H9 (cell line): Measurements from ENCODE around the gene NKAIN2. TPM values are rescaled to one million over a fixed set of nuclear protein-coding genes. Genes with fewer than 3 reads are reported as not detected.
"Not testable (repeated sequence)": the region's sequence is repeated elsewhere in the genome, so short reads cannot be mapped to it uniquely, and the experiment has no call there.

Source experiments
- DNase-seq: peaks from one replicate; pipeline ENCODE4 v3.0.0-alpha.2; 2017
- H2AFZ ChIP-seq: one replicate; pipeline ENCODE4 v1.6.1; 2013; ENCODE audit warnings: mild to moderate bottlenecking, low read length, control low read depth, moderate library complexity
- H2AK5ac ChIP-seq: 2 replicates; pipeline ENCODE4 v1.6.1; 2013; ENCODE audit warnings: low read length, control low read depth, mixed read lengths; ENCODE audit not compliant: insufficient read length
- H2BK120ac ChIP-seq: one replicate; pipeline ENCODE4 v1.6.1; 2013; ENCODE audit warnings: low read depth, mild to moderate bottlenecking, low read length, control low read depth, inconsistent platforms; ENCODE audit not compliant: poor library complexity, severe bottlenecking
- H2BK12ac ChIP-seq: 2 replicates; pipeline ENCODE4 v1.6.1; 2013; ENCODE audit warnings: low read length, control low read depth, mixed read lengths, low read depth; ENCODE audit not compliant: insufficient read length
- H2BK15ac ChIP-seq: 2 replicates; pipeline ENCODE4 v1.6.1; 2013; ENCODE audit warnings: low read depth, low read length, control low read depth
- H2BK20ac ChIP-seq: one replicate; pipeline ENCODE4 v1.6.1; 2013; ENCODE audit warnings: low read depth, mild to moderate bottlenecking, low read length, control low read depth, inconsistent platforms; ENCODE audit not compliant: poor library complexity, severe bottlenecking
- H2BK5ac ChIP-seq: 2 replicates; pipeline ENCODE4 v1.6.1; 2013; ENCODE audit warnings: low read length, control low read depth, mixed read lengths; ENCODE audit not compliant: insufficient read length
- H3K14ac ChIP-seq: 2 replicates; pipeline ENCODE4 v1.6.1; 2013; ENCODE audit warnings: low read length, control low read depth; ENCODE audit not compliant: insufficient read depth
- H3K18ac ChIP-seq: 2 replicates; pipeline ENCODE4 v1.6.1; 2013; ENCODE audit warnings: low read depth, mild to moderate bottlenecking, mixed read lengths, low read length, control low read depth; ENCODE audit not compliant: insufficient read length
- H3K23ac ChIP-seq: 2 replicates; pipeline ENCODE4 v1.6.1; 2013; ENCODE audit warnings: low read length, control low read depth, mixed read lengths, low read depth; ENCODE audit not compliant: insufficient read length
- H3K23me2 ChIP-seq: 2 replicates; pipeline ENCODE4 v1.6.1; 2013; ENCODE audit warnings: low read depth, mild to moderate bottlenecking, mixed read lengths, low read length, control low read depth; ENCODE audit not compliant: insufficient read length, poor library complexity, severe bottlenecking
- H3K27ac ChIP-seq: 2 replicates; pipeline ENCODE4 v1.5.1; 2013; ENCODE audit warnings: low read length, control low read depth, mixed read lengths, low read depth; ENCODE audit not compliant: insufficient read length
- H3K27me3 ChIP-seq: 2 replicates; pipeline ENCODE4 v1.6.1; 2013; ENCODE audit warnings: low read length, control low read depth, inconsistent platforms; ENCODE audit not compliant: insufficient read depth
- H3K4ac ChIP-seq: 2 replicates; pipeline ENCODE4 v1.6.1; 2013; ENCODE audit warnings: low read depth, mild to moderate bottlenecking, control low read depth, inconsistent platforms, low read length, moderate library complexity
- H3K4me1 ChIP-seq: 2 replicates; pipeline ENCODE4 v1.6.1; 2013; ENCODE audit warnings: low read length, control low read depth, inconsistent platforms; ENCODE audit not compliant: insufficient read depth
- H3K4me2 ChIP-seq: 2 replicates; pipeline ENCODE4 v1.6.1; 2013; ENCODE audit warnings: low read length, control low read depth, mixed read lengths; ENCODE audit not compliant: insufficient read length, insufficient read depth
- H3K56ac ChIP-seq: 2 replicates; pipeline ENCODE4 v1.6.1; 2013; ENCODE audit warnings: low read depth, mild to moderate bottlenecking, mixed read lengths, low read length, control low read depth; ENCODE audit not compliant: insufficient read length
- H3K79me1 ChIP-seq: 2 replicates; pipeline ENCODE4 v1.6.1; 2013; ENCODE audit warnings: low read depth, mild to moderate bottlenecking, moderate library complexity, low read length, control low read depth, inconsistent platforms; ENCODE audit not compliant: insufficient read depth, poor library complexity, severe bottlenecking
- H3K79me2 ChIP-seq: 2 replicates; pipeline ENCODE4 v1.6.1; 2013; ENCODE audit warnings: low read length, control low read depth, inconsistent platforms; ENCODE audit not compliant: insufficient read depth
- H3K9ac ChIP-seq: 2 replicates; pipeline ENCODE4 v1.6.1; 2013; ENCODE audit warnings: low read length, control low read depth, mixed read lengths; ENCODE audit not compliant: insufficient read length; ENCODE audit errors: extremely low read depth
- H3K9me3 ChIP-seq: one replicate; pipeline ENCODE4 v1.6.1; 2013; ENCODE audit warnings: low read depth, low read length, inconsistent platforms; ENCODE audit not compliant: control insufficient read depth
- H3T11ph ChIP-seq: one replicate; pipeline ENCODE4 v1.6.1; 2013; ENCODE audit warnings: mild to moderate bottlenecking, low read length, control low read depth, inconsistent platforms
- H4K20me1 ChIP-seq: one replicate; pipeline ENCODE4 v1.6.1; 2013; ENCODE audit not compliant: control insufficient read depth, insufficient read length, insufficient read depth
- H4K5ac ChIP-seq: 2 replicates; pipeline ENCODE4 v1.6.1; 2013; ENCODE audit warnings: low read depth, mild to moderate bottlenecking, mixed read lengths, low read length, control low read depth; ENCODE audit not compliant: insufficient read length
- H4K8ac ChIP-seq: replicated peaks from 2 replicates; pipeline ENCODE4 v1.6.1; 2013; ENCODE audit warnings: low read length, control low read depth, mixed read lengths, low read depth; ENCODE audit not compliant: insufficient read length
- H4K91ac ChIP-seq: 2 replicates; pipeline ENCODE4 v1.6.1; 2013; ENCODE audit warnings: low read depth, mild to moderate bottlenecking, moderate library complexity, mixed read lengths, low read length, control low read depth; ENCODE audit not compliant: insufficient read length
- H3K27ac Mint-ChIP-seq, 3 experiments: 2 replicates in 2 of 3; 3 replicates in 1 of 3; pipeline ENCODE4 v1.8.0; 2020 to 2021; ENCODE audit warnings: mixed read lengths in 3 of 3, mild to moderate bottlenecking in 1 of 3, moderate library complexity in 1 of 3
- H3K27me3 Mint-ChIP-seq: 2 replicates; pipeline ENCODE4 v1.8.0; 2021; ENCODE audit warnings: low read depth, mild to moderate bottlenecking, moderate library complexity, mixed read lengths
- H3K36me3 Mint-ChIP-seq, 3 experiments: 2 replicates in 2 of 3; 3 replicates in 1 of 3; pipeline ENCODE4 v1.8.0; 2020 to 2021; ENCODE audit warnings: low read depth in 3 of 3, mixed read lengths in 3 of 3; ENCODE audit not compliant: insufficient read depth in 1 of 3
- H3K4me1 Mint-ChIP-seq, 2 experiments: 2 replicates each; pipeline ENCODE4 v1.8.0; 2020; ENCODE audit warnings: mixed read lengths in 2 of 2
- H3K4me3 Mint-ChIP-seq, 2 experiments: 2 replicates in 1 of 2; 3 replicates in 1 of 2; pipeline ENCODE4 v1.8.0; 2020 to 2021; ENCODE audit warnings: mild to moderate bottlenecking in 2 of 2, mixed read lengths in 2 of 2, moderate library complexity in 1 of 2
- H3K9me3 Mint-ChIP-seq, 2 experiments: 2 replicates in 1 of 2; 3 replicates in 1 of 2; pipeline ENCODE4 v1.8.0; 2020; ENCODE audit warnings: mild to moderate bottlenecking in 2 of 2, mixed read lengths in 2 of 2, moderate library complexity in 1 of 2
- WGBS: extraction: QIAGEN DNeasy Blood & Tissue Kit; methylation state at CpG from one replicate; pipeline ENCODE4 v1.1.7; 2013; ENCODE audit warnings: missing lambda C conversion rate, low lambda C conversion rate, mixed read lengths; ENCODE audit not compliant: insufficient read length; ENCODE audit errors: extremely low coverage; 5-methylcytosine and 5-hydroxymethylcytosine counted together
- total RNA-seq: library from RNA; stranded (reverse); gene quantifications from 2 replicates; pipeline ENCODE4 v1.2.1, GENCODE V29; 2021
- TF ChIP-seq, protein P1 (sequence below): fragments of 200-600 bp; sonication (generic); conservative IDR thresholded peaks from 3 replicates; pipeline ENCODE4 v1.8.0; 2021; ENCODE audit warnings: antibody characterized with exemption, mild to moderate bottlenecking

The NKAIN2 gene
- total RNA-seq, 1 experiment from 2014 or later: 0.17 TPM

DNA sequence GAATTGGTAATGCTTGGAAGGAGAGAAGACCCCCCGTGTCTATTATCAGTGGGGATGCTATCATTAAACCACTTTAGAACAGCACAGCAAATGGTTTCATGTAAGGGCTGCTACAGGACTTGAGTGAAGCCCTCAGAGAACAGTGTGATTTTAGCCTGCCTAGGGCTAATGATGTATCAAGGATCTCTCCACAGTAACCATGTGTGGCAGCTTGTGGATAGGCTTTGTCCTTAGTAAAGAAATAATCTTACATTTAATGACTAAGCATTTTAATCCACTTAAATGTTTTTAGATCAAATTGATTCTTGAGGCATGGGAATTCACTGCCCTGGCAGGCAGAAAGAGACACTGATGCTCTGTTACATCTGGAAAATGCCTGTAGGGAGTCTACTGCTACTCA lies 495.1 kb downstream of the NKAIN2 start:
- H3K9ac ChIP-seq: no peak overlapping the region
- H3T11ph ChIP-seq: no peak overlapping the region
- no peak overlapping the region; a peak in 1 of 7 replicates for H3K27ac Mint-ChIP-seq
- H3K36me3 Mint-ChIP-seq: peaks cover 5 to 8% (median 7%) of the 10 kb centered on the region in 3 experiments; a peak in 6 of 7 replicates
- H3K18ac ChIP-seq: no peak overlapping the region
- H2BK20ac ChIP-seq: no peak overlapping the region
- no CpG with 5 or more reads among the region's 1 CpG for WGBS
- H3K4ac ChIP-seq: no peak overlapping the region
- H3K4me2 ChIP-seq: no peak overlapping the region
- no peak overlapping the region for H3K56ac ChIP-seq
- H2AFZ ChIP-seq: no peak overlapping the region
- no peak overlapping the region for H3K23ac ChIP-seq
- H3K23me2 ChIP-seq: no peaks in the 10 kb centered on the region
- H3K27ac ChIP-seq: no peak overlapping the region
- no peaks in the 10 kb centered on the region for H3K9me3 ChIP-seq
- no peaks in the 10 kb centered on the region for H4K20me1 ChIP-seq
- no peaks in the 10 kb centered on the region for H3K79me2 ChIP-seq
- H2BK12ac ChIP-seq: no peak overlapping the region
- no peak overlapping the region for H2AK5ac ChIP-seq
- no peaks in the 10 kb centered on the region for H3K4me1 ChIP-seq
- no peak overlapping the region for H4K5ac ChIP-seq
- no peak overlapping the region for H2BK5ac ChIP-seq
- no peaks in the 10 kb centered on the region for H3K4me1 Mint-ChIP-seq
- H3K79me1 ChIP-seq: no peaks in the 10 kb centered on the region
- TF ChIP-seq, protein P1, sequence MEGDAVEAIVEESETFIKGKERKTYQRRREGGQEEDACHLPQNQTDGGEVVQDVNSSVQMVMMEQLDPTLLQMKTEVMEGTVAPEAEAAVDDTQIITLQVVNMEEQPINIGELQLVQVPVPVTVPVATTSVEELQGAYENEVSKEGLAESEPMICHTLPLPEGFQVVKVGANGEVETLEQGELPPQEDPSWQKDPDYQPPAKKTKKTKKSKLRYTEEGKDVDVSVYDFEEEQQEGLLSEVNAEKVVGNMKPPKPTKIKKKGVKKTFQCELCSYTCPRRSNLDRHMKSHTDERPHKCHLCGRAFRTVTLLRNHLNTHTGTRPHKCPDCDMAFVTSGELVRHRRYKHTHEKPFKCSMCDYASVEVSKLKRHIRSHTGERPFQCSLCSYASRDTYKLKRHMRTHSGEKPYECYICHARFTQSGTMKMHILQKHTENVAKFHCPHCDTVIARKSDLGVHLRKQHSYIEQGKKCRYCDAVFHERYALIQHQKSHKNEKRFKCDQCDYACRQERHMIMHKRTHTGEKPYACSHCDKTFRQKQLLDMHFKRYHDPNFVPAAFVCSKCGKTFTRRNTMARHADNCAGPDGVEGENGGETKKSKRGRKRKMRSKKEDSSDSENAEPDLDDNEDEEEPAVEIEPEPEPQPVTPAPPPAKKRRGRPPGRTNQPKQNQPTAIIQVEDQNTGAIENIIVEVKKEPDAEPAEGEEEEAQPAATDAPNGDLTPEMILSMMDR: no peak
- H4K8ac ChIP-seq: no peak overlapping the region
- no peak overlapping the region for H2BK120ac ChIP-seq
- H2BK15ac ChIP-seq: no peak overlapping the region
- H3K4me3 Mint-ChIP-seq: no peak overlapping the region
- no peak overlapping the region for H4K91ac ChIP-seq
- H3K14ac ChIP-seq: no peak overlapping the region
- H3K9me3 Mint-ChIP-seq: peaks cover 10 to 15% of the 10 kb centered on the region in 2 experiments; a peak in 4 of 5 replicates
- H3K27me3 Mint-ChIP-seq: no peaks in the 10 kb centered on the region
- no peaks in the 10 kb centered on the region for H3K27me3 ChIP-seq
- no peak for DNase-seq

DNA sequence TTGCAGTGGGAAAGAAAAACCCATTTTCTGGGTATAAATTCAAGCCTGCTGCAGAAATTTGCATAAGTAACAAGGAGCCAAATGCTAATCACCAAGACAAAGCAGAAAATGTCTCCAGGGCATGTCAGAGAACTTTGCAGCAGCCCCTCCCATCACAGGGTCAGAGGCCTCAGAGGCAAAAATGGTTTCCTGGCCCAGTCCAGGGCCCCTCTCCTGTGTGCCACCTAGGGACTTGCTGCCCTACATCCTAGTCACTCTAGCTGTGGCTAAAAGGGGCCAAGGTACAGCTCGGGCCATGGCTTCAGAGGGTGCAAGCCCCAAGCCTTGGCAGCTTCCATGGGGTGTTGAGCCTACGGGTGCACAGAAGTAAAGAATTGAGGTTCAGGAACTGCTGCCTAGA lies 497.2 kb downstream of the NKAIN2 start:
- not testable (repeated sequence) for H3K18ac ChIP-seq, H2AK5ac ChIP-seq, H3K14ac ChIP-seq, DNase-seq, H3T11ph ChIP-seq, H2BK20ac ChIP-seq, H2BK15ac ChIP-seq, H4K20me1 ChIP-seq, H2BK5ac ChIP-seq, H3K4me3 Mint-ChIP-seq, H3K27me3 Mint-ChIP-seq, H3K36me3 Mint-ChIP-seq, H2BK120ac ChIP-seq, H3K4me1 ChIP-seq, H3K9me3 ChIP-seq, H4K8ac ChIP-seq, H4K91ac ChIP-seq, H3K4ac ChIP-seq, H3K27me3 ChIP-seq, H3K23ac ChIP-seq, H4K5ac ChIP-seq, H3K9ac ChIP-seq, H3K56ac ChIP-seq, H2AFZ ChIP-seq, H3K27ac Mint-ChIP-seq, H3K27ac ChIP-seq, H3K4me2 ChIP-seq, H2BK12ac ChIP-seq, H3K79me2 ChIP-seq, H3K79me1 ChIP-seq, H3K23me2 ChIP-seq, H3K4me1 Mint-ChIP-seq
- WGBS: no CpG with 5 or more reads among the region's 2 CpGs
- H3K9me3 Mint-ChIP-seq: peaks cover 10 to 15% of the 10 kb centered on the region in 2 experiments; a peak in 4 of 5 replicates
